Measurements from ENCODE around the gene ETFB.

ETFB gene

DNA sequence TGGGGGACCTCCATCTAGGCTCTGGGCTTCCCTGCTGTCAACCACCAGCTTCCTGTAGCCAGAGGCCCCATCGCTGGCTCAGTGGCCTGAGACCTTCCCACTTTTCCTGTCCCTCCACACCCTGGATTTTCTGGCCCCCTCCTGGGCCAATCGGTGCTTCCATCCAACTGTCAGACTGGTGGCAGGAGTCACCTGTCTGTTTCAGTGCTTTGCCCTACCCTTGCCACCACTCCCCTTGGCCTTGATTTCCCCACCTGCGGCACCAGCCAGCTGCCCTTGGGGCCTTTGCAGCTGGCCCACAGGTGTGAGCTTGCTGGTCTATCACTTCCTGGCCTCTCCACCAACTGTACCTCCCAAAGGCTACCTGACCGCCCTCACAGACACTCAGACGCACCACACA, 36.8 kb downstream of the ETFB start:
- peaks cover 35% of the 10 kb centered on the region for H3K36me3 Mint-ChIP-seq (ENCODE audit: low read depth)
- H3K4me1 Mint-ChIP-seq: peaks cover 5% of the 10 kb centered on the region
- no peak for TF ChIP-seq CTCF (IDR thresholded peaks at IDR 0.05)

GRCh38 chr19:51327066-51328001, 38.9 kb downstream of the ETFB start:
- Mint-ChIP-seq H3K9me3 (peaks cover 13% of the 10 kb centered on the region), H3K4me3 (peak overlapping the region; percentile 74), H3K4me1 (peaks cover 5% of the 10 kb centered on the region), H3K27ac (peak overlapping the region; percentile 84), H3K36me3 (ENCODE audit: low read depth) (peaks cover 31% of the 10 kb centered on the region), H3K27me3 (ENCODE audit: low read depth, poor library complexity) (peaks cover 47% of the 10 kb centered on the region)
- no peak for TF ChIP-seq CTCF (IDR thresholded peaks at IDR 0.05)
- peak; percentile 67 for DNase-seq

More for the DNA sequence above, 36.8 kb downstream of the ETFB start:
- Mint-ChIP-seq H3K27ac (no peak overlapping the region), H3K4me3 (no peak overlapping the region), H3K9me3 (peaks cover 18% of the 10 kb centered on the region), H3K27me3 (ENCODE audit: low read depth, poor library complexity) (peaks cover 42% of the 10 kb centered on the region)
- no peak for DNase-seq

- H3K27me3 Mint-ChIP-seq (ENCODE audit: low read depth, poor library complexity): peaks cover 45% of the 10 kb centered on the region
- no peak overlapping the region for H3K27ac Mint-ChIP-seq
- H3K9me3 Mint-ChIP-seq: peaks cover 9% of the 10 kb centered on the region
- peaks cover 5% of the 10 kb centered on the region for H3K4me1 Mint-ChIP-seq
- H3K4me3 Mint-ChIP-seq: no peak overlapping the region
- no peak for DNase-seq
- peaks cover 23% of the 10 kb centered on the region for H3K36me3 Mint-ChIP-seq (ENCODE audit: low read depth)
- TF ChIP-seq CTCF (IDR thresholded peaks at IDR 0.05): no peak
Observed at GRCh38 chr19:51326216-51327065, 39.7 kb downstream of the ETFB start.

DNA sequence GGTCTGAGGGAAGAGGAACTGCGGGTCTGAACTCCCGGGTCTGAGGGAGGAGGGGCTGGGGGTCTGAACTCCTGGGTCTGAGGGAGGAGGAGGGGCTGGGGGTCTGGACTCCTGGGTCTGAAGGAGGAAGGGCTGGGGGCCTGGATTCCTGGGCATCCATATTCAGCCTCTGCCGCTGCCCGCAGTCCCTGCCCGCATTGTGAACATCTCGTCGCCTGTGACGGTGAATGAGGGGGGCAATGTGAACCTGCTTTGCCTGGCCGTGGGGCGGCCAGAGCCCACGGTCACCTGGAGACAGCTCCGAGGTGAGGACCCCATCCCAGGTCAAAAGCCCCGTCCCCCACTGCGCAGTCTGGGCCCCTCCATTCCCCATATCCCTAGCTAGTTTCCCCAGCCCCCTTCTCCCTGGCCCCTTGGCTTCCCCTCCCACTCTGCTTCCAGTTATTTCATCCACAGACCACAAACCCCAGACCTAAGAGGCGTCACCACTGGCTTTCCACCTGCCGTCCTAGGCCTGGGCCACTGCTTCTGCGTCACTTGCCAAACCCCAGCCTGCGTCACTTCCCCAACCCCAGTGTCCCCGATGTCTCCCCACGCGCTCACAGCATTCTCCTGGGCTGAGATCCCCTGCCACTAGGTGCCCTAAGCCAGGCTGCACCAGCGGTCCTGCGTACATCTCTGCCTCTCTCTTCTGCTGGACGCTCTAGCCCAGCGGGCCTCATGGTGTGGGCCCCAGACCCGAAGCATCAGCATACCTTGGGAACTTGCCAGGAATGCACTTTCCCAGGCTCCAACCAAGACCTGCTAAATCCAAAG, 40.8 kb downstream of the ETFB start:
- no peak overlapping the region for H3K27ac Mint-ChIP-seq
- TF ChIP-seq CTCF (IDR thresholded peaks at IDR 0.05): no peak
- H3K4me3 Mint-ChIP-seq: no peak overlapping the region
- peaks cover 3% of the 10 kb centered on the region for H3K9me3 Mint-ChIP-seq
- peaks cover 11% of the 10 kb centered on the region for H3K4me1 Mint-ChIP-seq
- no peak for DNase-seq
- peaks cover 49% of the 10 kb centered on the region for H3K27me3 Mint-ChIP-seq (ENCODE audit: low read depth, poor library complexity)
- peaks cover 13% of the 10 kb centered on the region for H3K36me3 Mint-ChIP-seq (ENCODE audit: low read depth)

DNA sequence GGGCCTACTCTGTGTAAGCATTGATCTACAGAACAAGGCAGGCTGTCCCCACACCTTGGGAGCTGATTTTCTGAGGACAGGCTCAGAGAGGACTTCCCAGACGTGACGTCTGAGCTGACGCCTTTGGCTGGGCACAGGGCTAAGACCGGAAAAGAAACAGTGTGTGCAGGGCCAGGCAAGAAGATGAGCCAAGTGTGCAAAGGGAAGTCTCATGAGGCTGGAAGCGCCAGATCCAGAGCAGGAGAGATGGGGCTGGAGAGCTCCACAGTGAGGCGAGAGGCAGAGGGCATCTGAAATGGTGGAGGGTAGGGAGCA, 42.1 kb downstream of the ETFB start:
- no peak for DNase-seq
- no peak overlapping the region for H3K4me3 Mint-ChIP-seq
- H3K27ac Mint-ChIP-seq: no peak overlapping the region
- peaks cover 3% of the 10 kb centered on the region for H3K9me3 Mint-ChIP-seq
- peaks cover 5% of the 10 kb centered on the region for H3K36me3 Mint-ChIP-seq (ENCODE audit: low read depth)
- peaks cover 47% of the 10 kb centered on the region for H3K27me3 Mint-ChIP-seq (ENCODE audit: low read depth, poor library complexity)
- TF ChIP-seq CTCF (IDR thresholded peaks at IDR 0.05): no peak
- peaks cover 21% of the 10 kb centered on the region for H3K4me1 Mint-ChIP-seq
